ENCODE data around the gene SMG9. TPM values are rescaled to one million over a fixed set of nuclear protein-coding genes. Genes with fewer than 3 reads are reported as not detected.

SMG9 gene
- total RNA-seq, 1 donor from 2014 or later: 4.7 TPM

GRCh38 chr19:43720936-43721335, 33.8 kb downstream of the SMG9 start:
- DNase-seq (ENCODE audit: low read depth) (no peak), FAIRE-seq (no peak)
- H3K36me3 ChIP-seq (ENCODE audit: control insufficient read depth, insufficient read depth, low read length): no peaks in the 10 kb centered on the region
- H3K27me3 ChIP-seq (ENCODE audit: control insufficient read depth, insufficient read depth, low read length): peaks cover 2% of the 10 kb centered on the region
- no peak for TF ChIP-seq CTCF (IDR thresholded peaks at IDR 0.05; ENCODE audit: insufficient read depth, low read length, severe bottlenecking)
- no peak overlapping the region for H3K4me3 ChIP-seq (ENCODE audit: low read depth, low read length)

GRCh38 chr19:43719918-43720317, 34.8 kb downstream of the SMG9 start:
- no peak for DNase-seq (ENCODE audit: low read depth)
- FAIRE-seq: no peak
- peaks cover 2% of the 10 kb centered on the region for H3K27me3 ChIP-seq (ENCODE audit: control insufficient read depth, insufficient read depth, low read length)
- H3K4me3 ChIP-seq (ENCODE audit: low read depth, low read length): no peak overlapping the region
- TF ChIP-seq CTCF (IDR thresholded peaks at IDR 0.05; ENCODE audit: insufficient read depth, low read length, severe bottlenecking): no peak
- no peaks in the 10 kb centered on the region for H3K36me3 ChIP-seq (ENCODE audit: control insufficient read depth, insufficient read depth, low read length)

- no peaks in the 10 kb centered on the region for H3K36me3 ChIP-seq (ENCODE audit: control insufficient read depth, insufficient read depth, low read length)
- no peak overlapping the region for H3K4me3 ChIP-seq (ENCODE audit: low read depth, low read length)
- no peak for TF ChIP-seq CTCF (IDR thresholded peaks at IDR 0.05; ENCODE audit: insufficient read depth, low read length, severe bottlenecking)
- H3K27me3 ChIP-seq (ENCODE audit: control insufficient read depth, insufficient read depth, low read length): peaks cover 2% of the 10 kb centered on the region
- FAIRE-seq: no peak
- DNase-seq (ENCODE audit: low read depth): no peak
Measured at GRCh38 chr19:43719378-43719868, 35.3 kb downstream of the SMG9 start.

GRCh38 chr19:43718627-43719377, 36.0 kb downstream of the SMG9 start:
- Histone ChIP-seq H3K36me3 (ENCODE audit: control insufficient read depth, insufficient read depth, low read length) (no peaks in the 10 kb centered on the region), H3K4me3 (ENCODE audit: low read depth, low read length) (no peak overlapping the region), H3K27me3 (ENCODE audit: control insufficient read depth, insufficient read depth, low read length) (peaks cover 2% of the 10 kb centered on the region)
- no peak for FAIRE-seq
- TF ChIP-seq CTCF (IDR thresholded peaks at IDR 0.05; ENCODE audit: insufficient read depth, low read length, severe bottlenecking): no peak
- no peak for DNase-seq (ENCODE audit: low read depth)

GRCh38 chr19:43715776-43716175, 39.0 kb downstream of the SMG9 start, which contains the start of gene IRGC:
IRGC (plus strand) TSS chr19:43716076; CDS start chr19:43718559, 2,483 bp downstream.
- Histone ChIP-seq H3K36me3 (ENCODE audit: control insufficient read depth, insufficient read depth, low read length) (no peaks in the 10 kb centered on the region), H3K4me3 (ENCODE audit: low read depth, low read length) (no peak within 1 kb of the TSS), H3K27me3 (ENCODE audit: control insufficient read depth, insufficient read depth, low read length) (peaks cover 2% of the 10 kb centered on the region)
- no peak for DNase-seq (ENCODE audit: low read depth)
- TF ChIP-seq CTCF (IDR thresholded peaks at IDR 0.05; ENCODE audit: insufficient read depth, low read length, severe bottlenecking): no peak
- FAIRE-seq: no peak

Data from bronchial epithelial cell (primary cell).